Activated CD4-positive, alpha-beta memory T cell treated with anti-CD3 and anti-CD28 coated beads, Interleukin-2, amount 10 ng/mL, durations not matched to agents 7 days and 5 days (primary cell): ENCODE data around the gene HDAC3. TPM values are rescaled to one million over a fixed set of nuclear protein-coding genes. Genes with fewer than 3 reads are reported as not detected.

Experiments used
- CTCF ChIA-PET: fragments of 350-600 bp; sonication (Branson Sonifier 250); formaldehyde crosslinking; loops from one replicate; lab custom pipeline; 2021; ENCODE audit warnings: antibody characterized with exemption, inconsistent platforms; lab: Charles Lee
- POLR2A ChIA-PET: fragments of 350-600 bp; sonication (Branson Sonifier 250); formaldehyde crosslinking; loops from one replicate; lab custom pipeline; 2021; ENCODE audit warnings: antibody characterized with exemption; lab: Charles Lee
- DNase-seq: peaks from one replicate; pipeline ENCODE4 v3.0.0-alpha.2; 2020
- H3K27ac Mint-ChIP-seq: one replicate; pipeline ENCODE4 v1.8.0; 2021; ENCODE audit warnings: mild to moderate bottlenecking, mixed read lengths
- H3K27me3 Mint-ChIP-seq: one replicate; pipeline ENCODE4 v1.8.0; 2021; ENCODE audit warnings: mixed read lengths
- H3K36me3 Mint-ChIP-seq: one replicate; pipeline ENCODE4 v1.8.0; 2021; ENCODE audit warnings: low read depth, mixed read lengths
- H3K4me1 Mint-ChIP-seq: one replicate; pipeline ENCODE4 v1.8.0; 2021; ENCODE audit warnings: mixed read lengths
- H3K4me3 Mint-ChIP-seq: one replicate; pipeline ENCODE4 v1.8.0; 2021; ENCODE audit warnings: mild to moderate bottlenecking, mixed read lengths
- H3K9me3 Mint-ChIP-seq: one replicate; pipeline ENCODE4 v1.8.0; 2021; ENCODE audit warnings: mixed read lengths
- total RNA-seq, 2 experiments: library from RNA; stranded (reverse); gene quantifications; one replicate each; pipeline ENCODE4 v1.2.3, GENCODE V29; 2021

The HDAC3 gene
- total RNA-seq, 2 experiments from 2014 or later: 72.0 to 77.9 TPM

DNA sequence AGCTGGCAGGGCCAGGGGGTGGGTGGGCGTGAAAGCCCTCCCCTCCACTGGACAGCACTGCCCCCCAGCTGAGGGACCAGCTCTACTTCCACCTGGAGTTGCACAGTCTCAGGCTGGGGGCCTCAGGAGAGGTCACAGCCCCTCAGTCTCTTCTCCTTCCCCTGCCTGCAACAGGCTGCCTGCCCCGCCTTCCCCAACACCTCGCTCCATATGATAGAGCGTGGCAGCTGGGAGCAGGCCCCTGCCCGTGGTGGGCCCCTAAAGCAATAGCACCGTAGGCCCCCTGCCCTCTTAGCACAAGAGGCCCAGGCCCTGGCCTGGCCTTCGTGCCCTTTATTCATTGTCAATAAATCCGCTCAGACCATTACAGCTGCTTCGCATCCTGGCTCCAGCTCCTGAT, 4.0 kb upstream of the HDAC3 start:
- Mint-ChIP-seq H3K36me3 (peaks cover 46% of the 10 kb centered on the region), H3K27me3 (no peaks in the 10 kb centered on the region), H3K9me3 (no peaks in the 10 kb centered on the region), H3K4me3 (no peak overlapping the region), H3K27ac (no peak overlapping the region), H3K4me1 (peaks cover 45% of the 10 kb centered on the region)
- ChIA-PET CTCF (interaction anchor here (1.4 to 3.6 kb wide), 2 partner anchors 22 to 48 kb away, joined by 6 to 30 read pairs; partner anchors contain the start of gene DIAPH1), POLR2A (interaction anchor here (1.2 to 3.2 kb wide), 3 partner anchors 8 to 33 kb away, joined by 3 to 34 read pairs (median 4); partner anchors contain the start of gene FCHSD1)
- no peak for DNase-seq

DNA sequence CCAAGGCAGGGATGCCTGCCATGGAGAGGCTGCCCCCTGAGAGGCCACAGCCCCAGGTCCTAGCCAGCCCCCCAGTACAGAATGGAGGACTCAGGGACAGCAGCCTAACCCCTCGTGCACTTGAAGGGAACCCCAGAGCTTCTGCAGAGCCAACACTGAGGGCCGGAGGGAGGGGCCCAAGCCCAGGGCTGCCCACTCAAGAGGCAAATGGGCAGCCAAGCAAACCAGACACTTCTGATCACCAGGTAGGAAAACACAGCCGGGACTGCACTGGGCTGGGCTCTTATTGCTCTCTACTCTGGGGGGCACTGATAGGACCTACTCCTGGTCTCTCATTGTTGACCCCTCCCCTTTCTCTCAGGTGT, 3.4 kb upstream of the HDAC3 start:
- Mint-ChIP-seq H3K4me1 (peaks cover 50% of the 10 kb centered on the region), H3K4me3 (no peak overlapping the region), H3K27me3 (no peaks in the 10 kb centered on the region), H3K27ac (no peak overlapping the region), H3K36me3 (peaks cover 44% of the 10 kb centered on the region), H3K9me3 (no peaks in the 10 kb centered on the region)
- ChIA-PET POLR2A (interaction anchor here (3.2 to 5.0 kb wide), 2 partner anchors 9 to 11 kb away, joined by 34 to 98 read pairs; partner anchors contain the start of gene FCHSD1), CTCF (interaction anchor here (1.4 kb wide), 1 partner anchor 21 kb away, joined by 6 read pairs; the partner anchor contains the start of gene DIAPH1)
- DNase-seq: no peak

DNA sequence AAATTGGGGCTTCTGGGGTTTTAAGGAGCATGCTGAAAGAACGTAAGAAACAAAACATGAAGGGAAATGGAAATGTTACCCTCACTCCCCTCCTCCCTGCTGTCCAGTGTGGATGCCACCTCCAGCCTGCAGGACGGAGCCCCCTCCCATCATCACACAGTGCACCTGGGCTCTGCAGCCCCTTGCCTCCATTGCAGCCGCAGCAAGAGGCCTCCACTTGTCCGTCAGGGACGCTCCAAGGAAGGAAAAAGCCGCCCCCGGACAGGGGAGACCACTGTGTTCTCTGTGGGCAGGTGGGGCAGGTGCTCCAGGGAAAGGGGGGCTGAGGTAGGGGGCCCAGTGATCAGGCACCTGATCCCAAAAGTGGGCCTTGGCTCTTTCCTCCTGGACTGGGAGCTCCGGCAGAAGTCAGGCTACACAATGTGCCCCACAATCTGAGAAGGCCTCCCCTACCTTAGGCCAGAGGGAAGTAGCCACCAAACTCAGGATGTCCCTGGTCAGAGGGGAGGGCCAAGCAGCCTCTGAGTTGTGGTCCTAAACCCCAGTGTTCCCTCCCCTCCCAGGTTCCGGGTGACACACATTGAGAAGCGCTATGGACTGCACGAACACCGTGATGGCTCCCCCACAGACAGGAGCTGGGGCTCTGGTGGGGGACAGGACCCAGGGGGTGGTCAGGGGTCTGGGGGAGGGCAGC, 2.9 kb upstream of the HDAC3 start:
- no peaks in the 10 kb centered on the region for H3K27me3 Mint-ChIP-seq
- no peak overlapping the region for H3K4me3 Mint-ChIP-seq
- CTCF ChIA-PET: interaction anchor here (1.4 to 4.5 kb wide), 2 partner anchors 21 to 32 kb away, joined by 6 to 22 read pairs; partner anchors contain the start of gene DIAPH1
- no peak overlapping the region for H3K27ac Mint-ChIP-seq
- no peak for DNase-seq
- no peaks in the 10 kb centered on the region for H3K9me3 Mint-ChIP-seq
- H3K4me1 Mint-ChIP-seq: peaks cover 54% of the 10 kb centered on the region
- POLR2A ChIA-PET: interaction anchor here (1.0 to 6.7 kb wide), 4 partner anchors 10 to 46 kb away, joined by 3 to 98 read pairs (median 32); partner anchors contain the start of gene FCHSD1
- peaks cover 42% of the 10 kb centered on the region for H3K36me3 Mint-ChIP-seq

DNA sequence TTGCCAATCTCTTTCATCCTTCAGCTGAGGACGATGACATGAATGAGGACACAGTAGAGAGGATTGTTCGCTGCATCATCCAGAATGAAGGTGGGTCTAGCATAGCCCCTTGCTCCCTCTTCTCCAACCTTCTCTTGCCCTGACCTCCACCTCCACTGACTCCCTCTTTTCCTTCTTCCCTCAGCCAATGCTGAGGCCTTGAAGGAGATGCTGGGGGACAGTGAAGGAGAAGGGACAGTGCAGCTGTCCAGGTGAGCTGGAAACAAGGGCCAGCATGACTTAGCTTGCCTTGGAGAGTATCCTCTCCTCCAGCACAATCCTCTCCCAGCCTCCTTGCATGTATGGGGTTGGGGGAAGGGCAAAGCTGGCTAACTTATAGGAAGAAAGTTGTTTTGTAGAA, 2.1 kb upstream of the HDAC3 start:
- Mint-ChIP-seq H3K36me3 (peaks cover 44% of the 10 kb centered on the region), H3K27me3 (no peaks in the 10 kb centered on the region), H3K27ac (peak overlapping the region; percentile 82), H3K4me3 (peak overlapping the region; percentile 93), H3K9me3 (no peaks in the 10 kb centered on the region), H3K4me1 (peaks cover 61% of the 10 kb centered on the region)
- no peak for DNase-seq
- POLR2A ChIA-PET: interaction anchor here (1.0 to 6.7 kb wide), 6 partner anchors 10 to 54 kb away, joined by 3 to 98 read pairs (median 21); partner anchors contain the start of gene FCHSD1
- CTCF ChIA-PET: interaction anchor here (2.1 to 9.4 kb wide), 6 partner anchors 10 to 75 kb away, joined by 10 to 150 read pairs (median 36); partner anchors contain the start of gene DIAPH1

DNA sequence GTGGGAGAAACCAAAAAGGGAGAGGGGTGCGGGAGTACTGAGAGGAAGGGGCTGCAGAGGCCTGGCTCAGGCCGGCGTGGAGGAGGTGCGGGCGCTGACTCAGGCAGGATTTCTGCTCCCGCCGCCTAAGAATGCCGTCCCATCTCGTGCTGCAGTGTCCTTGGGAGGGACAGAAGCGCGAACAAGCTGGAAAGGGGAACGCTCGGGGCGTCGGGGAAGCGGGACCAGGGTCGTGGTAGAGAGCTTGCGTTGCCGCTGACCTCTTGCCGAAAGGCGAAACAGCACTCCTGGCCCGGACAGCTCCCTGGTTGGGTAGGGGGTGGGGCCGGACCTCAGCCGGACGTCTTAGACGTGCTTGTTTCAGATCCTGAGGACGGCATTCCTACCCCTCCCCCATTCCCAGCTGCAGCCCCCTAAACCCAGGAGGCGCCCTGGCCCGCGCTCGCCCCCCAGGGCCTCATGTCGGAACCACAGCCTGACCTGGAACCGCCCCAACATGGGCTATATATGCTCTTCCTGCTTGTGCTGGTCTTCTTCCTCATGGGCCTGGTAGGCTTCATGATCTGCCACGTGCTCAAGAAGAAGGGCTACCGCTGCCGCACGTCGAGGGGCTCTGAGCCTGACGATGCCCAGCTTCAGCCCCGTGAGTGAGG, 1.2 kb upstream of the HDAC3 start:
- POLR2A ChIA-PET: interaction anchor here (1.0 to 8.7 kb wide), 12 partner anchors 11 to 458 kb away, joined by 3 to 100 read pairs (median 8); partner anchors contain the start of genes DIAPH1, FCHSD1, RNF14 and TAF7
- Mint-ChIP-seq H3K4me1 (peaks cover 65% of the 10 kb centered on the region), H3K36me3 (peaks cover 45% of the 10 kb centered on the region)

DNA sequence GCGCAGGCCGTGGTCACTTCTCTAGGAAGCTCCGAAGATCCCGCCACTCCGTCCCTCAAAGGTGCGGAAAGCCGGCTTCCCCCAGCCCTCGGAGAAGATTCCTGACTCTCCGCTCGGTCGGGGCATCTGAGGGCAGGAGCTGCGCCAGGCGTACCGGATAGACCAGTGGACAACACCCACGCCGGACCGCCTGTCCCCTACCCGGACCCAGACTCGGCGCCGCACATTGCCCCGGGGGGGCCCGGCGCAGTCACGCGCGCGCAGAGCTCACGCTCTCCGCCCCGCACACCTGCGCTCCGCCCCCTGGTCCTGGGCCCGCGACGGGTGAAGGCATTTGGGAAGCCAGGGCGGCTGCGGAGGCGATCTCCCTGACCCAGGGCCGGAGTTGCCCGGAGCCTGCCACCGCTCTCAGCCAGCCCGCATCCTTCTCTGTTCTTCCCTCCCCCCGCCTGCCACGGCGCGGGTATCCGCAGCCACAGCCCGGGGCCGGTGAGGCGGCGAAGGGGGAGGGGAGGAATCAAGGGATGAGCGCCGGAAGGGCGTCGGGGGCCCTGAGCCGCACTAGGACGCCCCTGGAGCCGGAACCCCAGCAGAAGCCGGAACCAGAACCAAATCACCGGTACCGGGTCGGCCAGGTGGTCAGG, 596 bp upstream of the HDAC3 start:
- H3K27ac Mint-ChIP-seq: peak overlapping the region; percentile 80
- H3K4me3 Mint-ChIP-seq: peak overlapping the region; percentile 93
- ChIA-PET POLR2A (interaction anchor here (0.6 to 8.7 kb wide), 24 partner anchors 8 to 459 kb away, joined by 3 to 100 read pairs (median 7); partner anchors contain the start of genes DIAPH1, FCHSD1, RNF14 and TAF7), CTCF (interaction anchor here (0.5 to 9.4 kb wide), 24 partner anchors 10 to 1200 kb away, joined by 3 to 150 read pairs (median 8); partner anchors contain the start of genes DELE1, DIAPH1, FCHSD1 and RNF14)
- peak; percentile 64 for DNase-seq
- no peaks in the 10 kb centered on the region for H3K9me3 Mint-ChIP-seq
- peaks cover 48% of the 10 kb centered on the region for H3K36me3 Mint-ChIP-seq
- peaks cover 66% of the 10 kb centered on the region for H3K4me1 Mint-ChIP-seq
- no peaks in the 10 kb centered on the region for H3K27me3 Mint-ChIP-seq

More for the DNA sequence above, 1.2 kb upstream of the HDAC3 start:
- peak overlapping the region; percentile 93 for H3K4me3 Mint-ChIP-seq
- CTCF ChIA-PET: interaction anchor here (0.8 to 9.4 kb wide), 18 partner anchors 11 to 331 kb away, joined by 3 to 150 read pairs (median 10); partner anchors contain the start of genes DELE1, DIAPH1, FCHSD1 and RNF14
- DNase-seq: peak; percentile 65
- H3K9me3 Mint-ChIP-seq: no peaks in the 10 kb centered on the region
- H3K27me3 Mint-ChIP-seq: no peaks in the 10 kb centered on the region
- peak overlapping the region; percentile 82 for H3K27ac Mint-ChIP-seq

DNA sequence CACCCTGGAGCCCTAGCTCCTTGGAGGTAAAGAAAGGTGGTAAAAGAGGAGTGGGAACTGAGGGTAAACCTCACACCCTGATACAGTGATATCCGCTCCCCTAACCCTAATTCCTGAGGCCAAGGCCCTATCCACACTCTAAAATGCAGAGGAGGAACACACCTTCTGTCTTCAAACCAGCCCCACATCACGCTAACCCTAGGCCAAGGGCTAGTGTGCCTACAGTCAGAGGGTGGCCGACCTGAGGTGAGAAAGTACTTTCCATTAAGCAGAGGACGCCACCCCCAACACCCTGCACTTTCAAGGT, 590 bp downstream of the HDAC3 start:
- CTCF ChIA-PET: interaction anchor here (1.0 to 9.4 kb wide), 12 partner anchors 11 to 332 kb away, joined by 5 to 150 read pairs (median 12); partner anchors contain the start of genes DIAPH1 and RNF14

DNA sequence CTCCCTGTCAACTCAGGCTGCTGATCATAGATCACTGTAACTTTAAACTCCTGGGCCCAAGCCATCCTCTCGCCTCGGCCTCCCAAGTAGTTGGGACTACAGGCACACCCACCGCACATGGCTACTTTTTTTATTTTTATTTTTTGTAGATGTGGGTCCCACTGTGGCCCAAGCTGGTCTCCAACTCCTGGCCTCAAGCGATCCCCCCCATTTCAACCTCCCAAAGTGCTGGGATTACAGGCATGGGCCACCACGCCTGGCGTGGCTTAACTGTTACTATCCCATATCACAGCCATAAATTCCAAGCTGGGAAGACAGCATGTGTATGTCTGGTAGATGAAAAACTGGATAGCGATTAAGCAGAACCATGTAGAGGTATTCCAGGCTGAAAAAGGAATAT, 1.0 kb downstream of the HDAC3 start:
- DNase-seq: no peak
- H3K4me1 Mint-ChIP-seq: peaks cover 50% of the 10 kb centered on the region
- POLR2A ChIA-PET: interaction anchor here (1.5 to 8.7 kb wide), 11 partner anchors 8 to 43 kb away, joined by 7 to 100 read pairs (median 11); partner anchors contain the start of genes DIAPH1 and FCHSD1
- no peaks in the 10 kb centered on the region for H3K27me3 Mint-ChIP-seq
- peak overlapping the region; percentile 93 for H3K4me3 Mint-ChIP-seq
- peaks cover 34% of the 10 kb centered on the region for H3K36me3 Mint-ChIP-seq
- H3K27ac Mint-ChIP-seq: peak overlapping the region; percentile 70
- H3K9me3 Mint-ChIP-seq: no peaks in the 10 kb centered on the region
- CTCF ChIA-PET: interaction anchor here (1.0 to 9.4 kb wide), 11 partner anchors 10 to 333 kb away, joined by 5 to 150 read pairs (median 14); partner anchors contain the start of genes DIAPH1 and RNF14

More for the DNA sequence above, 590 bp downstream of the HDAC3 start:
- no peaks in the 10 kb centered on the region for H3K27me3 Mint-ChIP-seq
- no peaks in the 10 kb centered on the region for H3K9me3 Mint-ChIP-seq
- H3K4me3 Mint-ChIP-seq: peak overlapping the region; percentile 93
- H3K27ac Mint-ChIP-seq: peak overlapping the region; percentile 70
- POLR2A ChIA-PET: interaction anchor here (1.2 to 8.7 kb wide), 14 partner anchors 8 to 460 kb away, joined by 3 to 100 read pairs (median 10); partner anchors contain the start of genes DIAPH1 and FCHSD1
- H3K4me1 Mint-ChIP-seq: peaks cover 54% of the 10 kb centered on the region
- DNase-seq: no peak
- peaks cover 39% of the 10 kb centered on the region for H3K36me3 Mint-ChIP-seq

DNA sequence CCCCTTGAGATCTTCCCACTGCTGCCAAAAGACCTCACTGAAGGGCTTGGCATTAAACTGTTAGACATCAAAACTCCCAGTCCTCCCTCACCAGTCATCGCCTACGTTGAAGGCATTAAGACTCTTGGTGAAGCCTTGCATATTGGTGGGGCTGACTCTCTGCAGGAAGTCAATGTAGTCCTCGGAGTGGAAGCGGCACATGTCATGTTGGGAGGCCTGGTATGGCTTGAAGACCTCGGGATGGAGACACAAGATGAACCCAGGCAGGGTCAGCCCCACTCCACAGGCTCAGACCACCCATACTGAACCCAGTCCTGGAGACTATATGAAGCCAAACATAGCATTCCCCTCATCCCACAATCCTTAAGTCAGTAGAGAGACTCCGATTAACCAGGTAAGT, 1.9 kb downstream of the HDAC3 start:
- H3K9me3 Mint-ChIP-seq: no peaks in the 10 kb centered on the region
- H3K27me3 Mint-ChIP-seq: no peaks in the 10 kb centered on the region
- H3K27ac Mint-ChIP-seq: peak overlapping the region; percentile 12
- H3K4me3 Mint-ChIP-seq: peak overlapping the region; percentile 93
- ChIA-PET CTCF (interaction anchor here (1.0 to 9.4 kb wide), 7 partner anchors 16 to 334 kb away, joined by 4 to 150 read pairs (median 21); partner anchors contain the start of genes DIAPH1, FCHSD1 and RNF14), POLR2A (interaction anchor here (1.6 to 8.7 kb wide), 3 partner anchors 17 to 334 kb away, joined by 5 to 100 read pairs (median 33); partner anchors contain the start of genes DIAPH1 and RNF14)
- peaks cover 45% of the 10 kb centered on the region for H3K4me1 Mint-ChIP-seq
- no peak for DNase-seq
- H3K36me3 Mint-ChIP-seq: peaks cover 38% of the 10 kb centered on the region

DNA sequence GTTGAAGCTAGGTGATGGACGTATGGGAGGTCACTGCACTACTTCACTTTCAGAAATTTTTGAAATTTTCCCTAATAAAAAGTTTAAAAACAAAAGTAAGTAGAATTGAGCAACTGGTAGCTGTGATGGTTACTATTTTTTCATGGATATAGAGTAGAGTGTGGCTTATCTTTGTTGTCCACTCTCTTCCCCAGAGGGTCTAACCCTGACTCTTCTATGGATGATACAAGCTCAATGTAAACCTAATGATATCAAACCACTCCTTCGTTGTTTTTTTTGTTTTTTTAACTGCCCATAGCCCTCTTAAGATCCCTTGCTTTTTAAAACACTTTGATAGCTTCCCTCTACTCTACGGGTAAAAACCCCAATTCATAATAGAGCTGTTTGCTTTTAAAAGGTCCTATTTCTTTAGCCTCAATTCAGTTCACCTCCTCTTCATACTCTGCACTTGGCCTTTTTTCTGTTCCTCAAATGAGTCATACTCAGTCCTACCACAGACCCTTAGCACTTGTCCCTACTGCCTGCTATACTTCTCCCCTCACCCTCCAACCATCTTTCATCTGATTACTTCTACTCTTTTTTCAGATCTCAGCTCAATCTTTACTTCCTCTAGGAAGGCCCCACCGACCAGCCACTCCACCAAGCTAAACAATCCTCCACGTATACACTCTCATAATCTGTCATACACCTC, 2.6 kb downstream of the HDAC3 start:
- POLR2A ChIA-PET: interaction anchor here (0.7 to 8.7 kb wide), 6 partner anchors 9 to 335 kb away, joined by 3 to 100 read pairs (median 4); partner anchors contain the start of genes DIAPH1 and RNF14
- peaks cover 43% of the 10 kb centered on the region for H3K4me1 Mint-ChIP-seq
- CTCF ChIA-PET: interaction anchor here (0.5 to 9.4 kb wide), 11 partner anchors 11 to 335 kb away, joined by 3 to 150 read pairs (median 4); partner anchors contain the start of genes DIAPH1, FCHSD1 and RNF14
- no peaks in the 10 kb centered on the region for H3K27me3 Mint-ChIP-seq
- peak overlapping the region; percentile 21 for H3K4me3 Mint-ChIP-seq
- peak overlapping the region; percentile 69 for H3K27ac Mint-ChIP-seq
- H3K9me3 Mint-ChIP-seq: no peaks in the 10 kb centered on the region
- peaks cover 43% of the 10 kb centered on the region for H3K36me3 Mint-ChIP-seq
- DNase-seq: no peak

DNA sequence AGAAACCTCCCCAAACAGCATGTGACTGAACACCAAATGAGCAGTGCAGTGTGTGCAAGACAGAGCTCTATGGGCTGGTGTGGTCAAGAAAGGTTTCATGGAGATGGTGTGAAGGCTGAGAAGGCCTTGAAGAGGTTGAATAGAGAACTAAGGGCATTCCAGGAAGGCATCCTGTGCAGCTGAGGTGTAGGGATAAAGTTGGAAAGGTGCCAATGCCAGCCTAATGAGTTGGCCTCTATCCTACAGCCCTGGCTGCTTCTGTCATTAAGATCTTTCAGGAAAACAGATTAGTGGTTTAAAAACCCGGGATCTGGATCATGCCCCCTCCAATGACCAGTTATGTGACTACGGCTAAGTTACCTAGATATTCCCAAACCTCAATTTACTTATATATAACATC, 4.0 kb downstream of the HDAC3 start:
- Mint-ChIP-seq H3K4me3 (no peak overlapping the region), H3K9me3 (no peaks in the 10 kb centered on the region), H3K27me3 (no peaks in the 10 kb centered on the region), H3K36me3 (peaks cover 48% of the 10 kb centered on the region), H3K4me1 (peaks cover 33% of the 10 kb centered on the region), H3K27ac (no peak overlapping the region)
- POLR2A ChIA-PET: interaction anchor here (0.8 to 8.7 kb wide), 6 partner anchors 8 to 74 kb away, joined by 3 to 100 read pairs (median 4); partner anchors contain the start of gene DIAPH1
- DNase-seq: no peak
- CTCF ChIA-PET: interaction anchor here (0.6 to 9.4 kb wide), 9 partner anchors 11 to 76 kb away, joined by 3 to 150 read pairs (median 4); partner anchors contain the start of gene DIAPH1
